ENCODE measurements around the gene RAI1.

Gene RAI1

DNA sequence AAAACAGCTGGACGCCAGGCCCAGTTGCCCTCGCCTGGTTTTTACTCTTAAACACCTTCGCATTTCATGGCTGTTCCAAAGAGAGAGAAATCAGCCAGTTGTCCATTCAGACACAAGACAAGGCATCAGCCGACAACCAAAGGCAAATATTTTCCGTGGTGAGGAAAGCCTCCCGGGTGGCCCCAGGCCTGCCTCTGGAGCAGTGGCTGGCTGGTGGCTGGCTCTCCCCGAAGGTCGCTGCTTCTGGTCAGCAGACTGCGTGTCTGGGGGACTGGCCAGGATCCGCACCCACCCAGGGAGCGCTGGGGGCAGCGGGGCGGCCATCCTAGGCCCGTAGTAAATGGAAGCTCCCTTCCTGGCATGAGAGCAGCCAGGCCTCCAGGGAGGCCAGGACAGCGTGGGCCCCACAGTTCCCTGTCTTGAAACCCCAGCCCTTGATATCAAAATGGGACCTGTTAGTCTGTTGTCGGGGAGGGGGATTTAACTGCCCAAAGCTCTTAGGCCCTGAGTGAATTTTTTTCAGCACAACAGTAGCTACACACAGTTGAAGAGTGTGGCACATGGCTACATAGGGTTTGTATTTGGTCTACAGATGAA is 97.9 kb downstream of the RAI1 start:
- POLR2A ChIA-PET: no interaction called here
- TF ChIP-seq, protein P1, sequence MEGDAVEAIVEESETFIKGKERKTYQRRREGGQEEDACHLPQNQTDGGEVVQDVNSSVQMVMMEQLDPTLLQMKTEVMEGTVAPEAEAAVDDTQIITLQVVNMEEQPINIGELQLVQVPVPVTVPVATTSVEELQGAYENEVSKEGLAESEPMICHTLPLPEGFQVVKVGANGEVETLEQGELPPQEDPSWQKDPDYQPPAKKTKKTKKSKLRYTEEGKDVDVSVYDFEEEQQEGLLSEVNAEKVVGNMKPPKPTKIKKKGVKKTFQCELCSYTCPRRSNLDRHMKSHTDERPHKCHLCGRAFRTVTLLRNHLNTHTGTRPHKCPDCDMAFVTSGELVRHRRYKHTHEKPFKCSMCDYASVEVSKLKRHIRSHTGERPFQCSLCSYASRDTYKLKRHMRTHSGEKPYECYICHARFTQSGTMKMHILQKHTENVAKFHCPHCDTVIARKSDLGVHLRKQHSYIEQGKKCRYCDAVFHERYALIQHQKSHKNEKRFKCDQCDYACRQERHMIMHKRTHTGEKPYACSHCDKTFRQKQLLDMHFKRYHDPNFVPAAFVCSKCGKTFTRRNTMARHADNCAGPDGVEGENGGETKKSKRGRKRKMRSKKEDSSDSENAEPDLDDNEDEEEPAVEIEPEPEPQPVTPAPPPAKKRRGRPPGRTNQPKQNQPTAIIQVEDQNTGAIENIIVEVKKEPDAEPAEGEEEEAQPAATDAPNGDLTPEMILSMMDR (IDR thresholded peaks at IDR 0.05; ENCODE audit: control extremely low read depth, extremely low read depth, low read depth, missing control alignments): no peak
- CTCF ChIA-PET: interaction anchor here (1.1 to 1.5 kb wide), 2 partner anchors 32 to 87 kb away, joined by 3 to 4 read pairs; no protein-coding TSS in a partner anchor
- DNase-seq (ENCODE audit: extremely low spot score): no peak

DNA sequence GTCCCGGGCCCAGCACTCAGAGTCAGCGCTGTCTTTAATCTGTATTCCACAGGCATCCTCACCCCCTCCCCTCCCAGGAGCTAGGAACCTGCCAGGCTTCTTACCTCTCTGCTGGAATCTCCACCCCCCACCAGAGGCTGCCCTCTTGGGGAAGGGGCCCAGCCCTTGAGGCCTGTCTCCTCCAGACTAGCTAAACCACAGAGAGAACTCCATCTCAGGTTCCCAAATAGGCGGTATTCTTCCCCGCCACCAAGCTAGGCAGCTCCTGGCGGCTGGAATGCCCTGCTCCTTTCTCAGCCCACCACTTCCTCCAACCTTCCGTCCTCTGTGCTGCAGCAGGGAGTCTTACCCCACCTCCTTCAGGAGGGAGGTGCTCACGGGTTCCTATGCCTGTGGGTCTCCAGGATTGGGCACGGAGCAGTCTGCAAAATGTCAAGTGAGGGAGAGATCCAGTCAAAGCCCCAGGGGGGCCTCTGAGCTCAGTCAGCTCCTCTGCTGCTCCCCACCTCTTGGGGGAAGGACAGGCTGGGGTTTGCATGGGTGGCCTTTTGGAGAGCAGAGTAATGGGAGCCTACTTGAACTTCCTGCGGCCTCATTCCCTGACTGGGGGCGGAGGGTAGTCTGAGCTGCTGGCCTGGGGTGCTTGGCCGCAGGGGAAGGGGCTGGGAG is 99.8 kb downstream of the RAI1 start:
- CTCF ChIA-PET: interaction anchor here (1.1 to 1.9 kb wide), 6 partner anchors 18 to 78 kb away, joined by 3 to 6 read pairs (median 4); no protein-coding TSS in a partner anchor
- TF ChIP-seq, protein P1 (IDR thresholded peaks at IDR 0.05; ENCODE audit: control extremely low read depth, extremely low read depth, low read depth, missing control alignments): no peak
- no peak for DNase-seq (ENCODE audit: extremely low spot score)
- POLR2A ChIA-PET: no interaction called here

DNA sequence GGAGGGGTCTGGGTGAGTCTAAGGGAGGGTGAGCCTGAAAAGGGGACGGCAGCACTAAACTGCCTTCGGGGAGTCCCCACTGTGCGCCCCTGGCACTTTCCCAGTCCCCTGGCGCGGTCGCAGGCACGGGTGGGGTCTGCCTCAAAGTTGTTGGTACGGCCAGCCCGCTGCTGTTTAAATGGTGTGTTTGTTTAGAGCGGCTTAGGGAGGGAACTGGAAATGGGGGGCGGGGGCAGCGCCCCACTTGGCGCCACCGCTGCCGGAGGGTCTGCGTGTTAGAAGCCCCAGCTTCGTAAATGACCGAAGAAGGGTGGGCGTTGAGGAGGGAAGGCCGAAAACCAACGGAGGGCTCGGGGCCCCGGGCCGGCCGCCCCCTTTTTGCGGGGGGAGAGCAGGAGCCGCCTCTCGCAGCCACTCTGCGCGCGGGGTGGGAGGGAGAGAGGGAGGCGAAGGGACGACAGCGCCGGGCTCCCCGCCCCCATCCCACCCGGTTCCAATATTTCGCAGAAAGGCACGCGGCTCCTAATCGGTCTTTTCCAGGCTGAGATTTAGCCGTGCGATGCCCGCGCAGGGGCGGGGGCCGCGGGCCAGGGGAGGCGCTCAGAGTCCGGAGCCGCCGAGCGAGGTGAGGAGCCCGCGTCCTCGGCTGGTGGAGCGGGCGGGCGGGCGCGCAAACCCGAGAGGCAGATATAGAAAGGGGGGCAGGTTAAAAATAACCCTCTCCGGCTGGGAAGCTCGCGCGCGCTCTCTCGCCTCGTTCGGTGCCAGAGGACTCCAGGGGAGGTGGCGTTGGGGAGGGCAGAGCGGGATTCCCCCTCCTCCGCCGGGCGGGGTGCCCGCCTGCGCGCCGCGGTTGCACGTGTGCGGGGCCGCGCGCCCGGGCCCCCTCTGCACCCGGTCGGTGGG is 100.6 kb downstream of the RAI1 start:
- TF ChIP-seq, protein P1 (IDR thresholded peaks at IDR 0.05; ENCODE audit: control extremely low read depth, extremely low read depth, low read depth, missing control alignments): no peak
- ChIA-PET CTCF (interaction anchor here (1.1 to 1.9 kb wide), 6 partner anchors 19 to 78 kb away, joined by 3 to 6 read pairs (median 4); no protein-coding TSS in a partner anchor), POLR2A (no interaction called here)
- peak; percentile 36 for DNase-seq (ENCODE audit: extremely low spot score)

DNA sequence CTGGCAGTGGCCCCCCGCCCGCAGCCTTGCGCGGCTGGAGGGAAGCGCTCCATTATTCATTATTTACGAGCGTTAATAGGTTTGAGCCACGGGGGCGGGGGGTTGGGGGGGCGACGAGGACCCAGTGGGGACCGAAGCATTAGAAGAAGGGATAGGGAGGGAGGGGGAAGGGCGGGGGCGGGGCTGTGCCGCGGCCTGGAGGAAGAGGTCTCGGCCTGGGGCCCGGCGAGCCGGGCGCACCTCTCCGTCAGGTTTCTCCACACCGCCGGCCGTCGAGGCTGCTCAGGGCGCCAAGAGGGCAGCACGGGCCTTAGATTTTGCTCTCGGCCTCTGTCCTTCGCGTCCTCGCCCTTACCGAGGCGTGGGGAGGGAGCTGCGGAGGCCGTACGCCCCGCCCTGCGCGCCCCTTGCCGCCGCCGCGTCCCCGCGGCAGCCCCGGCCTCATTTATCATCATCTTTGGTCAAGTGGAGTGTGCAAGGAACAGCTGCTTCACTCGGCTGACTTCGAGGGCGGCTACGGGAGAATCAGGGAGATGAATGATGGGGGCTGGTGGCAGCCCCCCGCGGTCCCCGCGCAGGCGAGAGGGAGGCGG is 101.4 kb downstream of the RAI1 start:
- ChIA-PET POLR2A (no interaction called here), CTCF (no interaction called here)
- peak; percentile 47 for DNase-seq (ENCODE audit: extremely low spot score)
- TF ChIP-seq, protein P1 (IDR thresholded peaks at IDR 0.05; ENCODE audit: control extremely low read depth, extremely low read depth, low read depth, missing control alignments): no peak

DNA sequence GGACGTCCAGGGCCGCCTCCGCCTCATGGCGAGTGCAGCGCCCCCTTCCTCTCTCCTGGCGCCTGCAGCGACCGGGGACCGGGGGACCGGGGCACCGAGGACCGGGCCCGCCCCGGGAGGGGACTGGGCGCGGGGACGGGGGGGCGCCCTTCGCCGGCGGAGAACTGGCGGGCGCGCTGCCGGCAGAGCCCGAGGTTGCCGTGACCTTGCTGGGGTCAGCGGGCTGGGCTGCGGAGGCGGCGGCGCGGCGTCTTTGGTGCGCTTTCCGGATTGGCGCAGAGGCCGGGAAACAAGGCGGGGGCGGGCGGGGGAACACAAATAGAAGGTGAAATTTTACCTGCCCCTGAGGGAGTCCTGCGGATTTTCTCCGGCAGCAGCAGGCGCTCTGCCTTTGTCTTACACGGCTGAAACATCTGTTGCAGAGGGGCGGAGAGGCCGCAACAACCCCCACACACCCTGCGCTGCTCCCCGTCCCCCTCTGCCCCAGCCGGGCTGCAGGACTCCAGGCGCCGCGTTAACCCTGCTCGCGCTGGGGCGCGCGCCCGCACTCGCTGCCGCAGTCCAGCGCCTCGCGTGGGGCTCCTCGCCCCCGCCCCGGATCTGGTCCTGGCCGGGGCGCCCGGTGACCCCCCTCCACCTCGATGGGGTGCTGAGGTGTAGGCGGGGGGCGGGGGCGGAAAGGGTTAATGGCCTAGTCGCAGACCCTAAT is 102.0 kb downstream of the RAI1 start:
- POLR2A ChIA-PET: no interaction called here
- TF ChIP-seq, protein P1 (IDR thresholded peaks at IDR 0.05; ENCODE audit: control extremely low read depth, extremely low read depth, low read depth, missing control alignments): peak; percentile 20
- DNase-seq (ENCODE audit: extremely low spot score): peak; percentile 79

More for the DNA sequence above, 102.0 kb downstream of the RAI1 start:
- CTCF ChIA-PET: no interaction called here

Measured in GM10248 (cell line).